GM19324 (cell line): Measurements from ENCODE around the gene ACRBP.

Experiments used
- ATAC-seq: cut with Tn5 transposase; IDR thresholded peaks from one replicate; pipeline ENCODE4 v1.9.1; 2021; ENCODE audit warnings: mild to moderate bottlenecking, moderate library complexity; ENCODE audit not compliant: unreplicated experiment, low FRiP score

ACRBP gene

GRCh38 chr12:6647083-6647604 is at the start of gene ACRBP:
Gene ACRBP, minus strand, starts transcription at chr12:6647432. Its CDS starts 66 bp downstream, at chr12:6647366.
- ATAC-seq, result peak; percentile 43

GRCh38 chr12:6695313-6696045 is 48.2 kb upstream of the ACRBP start:
- ATAC-seq, result no peak

GRCh38 chr12:6694701-6695100 is 47.5 kb upstream of the ACRBP start:
- ATAC-seq, result no peak

- ATAC-seq, result no peak
Measured at GRCh38 chr12:6693832-6694355, 46.7 kb upstream of the ACRBP start.

GRCh38 chr12:6692888-6693287 is 45.7 kb upstream of the ACRBP start:
- ATAC-seq, result no peak

GRCh38 chr12:6691473-6691872 is 44.2 kb upstream of the ACRBP start:
- no peak for ATAC-seq

- peak; percentile 88 for ATAC-seq
Measured at GRCh38 chr12:6688999-6689882, 42.0 kb upstream of the ACRBP start, which contains the start of gene ZNF384. Gene ZNF384, minus strand, starts transcription at chr12:6689375. Its CDS starts 9,855 bp downstream, at chr12:6679520.

GRCh38 chr12:6688543-6688998 is 41.3 kb upstream of the ACRBP start:
- no peak for ATAC-seq

GRCh38 chr12:6685814-6686213 is 38.6 kb upstream of the ACRBP start:
- ATAC-seq, result no peak

GRCh38 chr12:6684609-6685008 is 37.4 kb upstream of the ACRBP start:
- ATAC-seq, result no peak

GRCh38 chr12:6676962-6677361 is 29.7 kb upstream of the ACRBP start:
- ATAC-seq, result no peak

- no peak for ATAC-seq
Measured at GRCh38 chr12:6672143-6672542, 24.9 kb upstream of the ACRBP start.

GRCh38 chr12:6667559-6668210 is 20.5 kb upstream of the ACRBP start:
- ATAC-seq, result no peak

- no peak for ATAC-seq
Measured at GRCh38 chr12:6666211-6666610, 19.0 kb upstream of the ACRBP start.

GRCh38 chr12:6664902-6665301 is 17.7 kb upstream of the ACRBP start:
- no peak for ATAC-seq

- peak; percentile 98 for ATAC-seq
Measured at GRCh38 chr12:6662906-6663742, 15.9 kb upstream of the ACRBP start, which contains the start of gene ING4. Gene ING4, minus strand, starts transcription at chr12:6663119. Its CDS starts 18 bp downstream, at chr12:6663101.

- no peak for ATAC-seq
Measured at GRCh38 chr12:6662602-6662905, 15.3 kb upstream of the ACRBP start.

- no peak for ATAC-seq
Measured at GRCh38 chr12:6653987-6654386, 6.8 kb upstream of the ACRBP start.

GRCh38 chr12:6653342-6653741 is 6.1 kb upstream of the ACRBP start:
- no peak for ATAC-seq

GRCh38 chr12:6652391-6652790 is 5.2 kb upstream of the ACRBP start:
- ATAC-seq, result no peak
